ENCODE measurements around the gene TENT4A.

DNA sequence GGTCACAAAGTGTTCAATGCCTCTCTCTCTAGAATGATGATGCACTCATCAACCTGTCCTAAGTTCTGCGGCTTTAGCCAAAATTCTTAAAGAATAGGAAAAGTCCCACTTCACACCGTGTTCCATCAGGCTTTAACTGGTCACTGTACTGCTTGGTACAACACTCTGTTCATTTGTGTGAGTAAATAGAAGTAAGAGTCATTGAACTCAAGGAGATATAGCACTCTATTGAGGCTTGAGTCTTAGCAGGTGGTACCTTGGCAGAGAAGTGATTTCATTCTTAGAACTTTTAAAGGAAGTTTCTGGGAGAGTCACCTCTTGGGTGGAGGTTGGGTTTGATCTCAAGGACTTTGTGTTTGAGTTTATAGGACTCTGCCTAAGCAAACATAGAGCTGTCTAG, 92.6 kb downstream of the TENT4A start:
- TF ChIP-seq, protein P1, sequence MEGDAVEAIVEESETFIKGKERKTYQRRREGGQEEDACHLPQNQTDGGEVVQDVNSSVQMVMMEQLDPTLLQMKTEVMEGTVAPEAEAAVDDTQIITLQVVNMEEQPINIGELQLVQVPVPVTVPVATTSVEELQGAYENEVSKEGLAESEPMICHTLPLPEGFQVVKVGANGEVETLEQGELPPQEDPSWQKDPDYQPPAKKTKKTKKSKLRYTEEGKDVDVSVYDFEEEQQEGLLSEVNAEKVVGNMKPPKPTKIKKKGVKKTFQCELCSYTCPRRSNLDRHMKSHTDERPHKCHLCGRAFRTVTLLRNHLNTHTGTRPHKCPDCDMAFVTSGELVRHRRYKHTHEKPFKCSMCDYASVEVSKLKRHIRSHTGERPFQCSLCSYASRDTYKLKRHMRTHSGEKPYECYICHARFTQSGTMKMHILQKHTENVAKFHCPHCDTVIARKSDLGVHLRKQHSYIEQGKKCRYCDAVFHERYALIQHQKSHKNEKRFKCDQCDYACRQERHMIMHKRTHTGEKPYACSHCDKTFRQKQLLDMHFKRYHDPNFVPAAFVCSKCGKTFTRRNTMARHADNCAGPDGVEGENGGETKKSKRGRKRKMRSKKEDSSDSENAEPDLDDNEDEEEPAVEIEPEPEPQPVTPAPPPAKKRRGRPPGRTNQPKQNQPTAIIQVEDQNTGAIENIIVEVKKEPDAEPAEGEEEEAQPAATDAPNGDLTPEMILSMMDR (conservative IDR thresholded peaks at IDR 0.05 in 1 of 2, IDR thresholded peaks at IDR 0.05 in 1 of 2; ENCODE audit: extremely low read depth in 1 of 2, insufficient read depth in 1 of 2, low read depth in 1 of 2, low read length in 2 of 2) = no peak
- TF ChIP-seq EZH2 (IDR thresholded peaks at IDR 0.05; ENCODE audit: borderline replicate concordance, low read length) = no peak

Measured in mammary epithelial cell (primary cell).